NB4 (cell line): Measurements from ENCODE around the gene ZBP1.

Experiments used
- POLR2A ChIP-seq: IDR thresholded peaks from 2 replicates; pipeline ENCODE4 v1.6.1; 2011; ENCODE audit warnings: mild to moderate bottlenecking; ENCODE audit not compliant: insufficient read length; ENCODE audit errors: extremely low read depth
- TF ChIP-seq, protein P1 (sequence below): IDR thresholded peaks from one replicate; pipeline ENCODE4 v1.5.1; 2012; ENCODE audit warnings: low read depth, low read length

DNA sequence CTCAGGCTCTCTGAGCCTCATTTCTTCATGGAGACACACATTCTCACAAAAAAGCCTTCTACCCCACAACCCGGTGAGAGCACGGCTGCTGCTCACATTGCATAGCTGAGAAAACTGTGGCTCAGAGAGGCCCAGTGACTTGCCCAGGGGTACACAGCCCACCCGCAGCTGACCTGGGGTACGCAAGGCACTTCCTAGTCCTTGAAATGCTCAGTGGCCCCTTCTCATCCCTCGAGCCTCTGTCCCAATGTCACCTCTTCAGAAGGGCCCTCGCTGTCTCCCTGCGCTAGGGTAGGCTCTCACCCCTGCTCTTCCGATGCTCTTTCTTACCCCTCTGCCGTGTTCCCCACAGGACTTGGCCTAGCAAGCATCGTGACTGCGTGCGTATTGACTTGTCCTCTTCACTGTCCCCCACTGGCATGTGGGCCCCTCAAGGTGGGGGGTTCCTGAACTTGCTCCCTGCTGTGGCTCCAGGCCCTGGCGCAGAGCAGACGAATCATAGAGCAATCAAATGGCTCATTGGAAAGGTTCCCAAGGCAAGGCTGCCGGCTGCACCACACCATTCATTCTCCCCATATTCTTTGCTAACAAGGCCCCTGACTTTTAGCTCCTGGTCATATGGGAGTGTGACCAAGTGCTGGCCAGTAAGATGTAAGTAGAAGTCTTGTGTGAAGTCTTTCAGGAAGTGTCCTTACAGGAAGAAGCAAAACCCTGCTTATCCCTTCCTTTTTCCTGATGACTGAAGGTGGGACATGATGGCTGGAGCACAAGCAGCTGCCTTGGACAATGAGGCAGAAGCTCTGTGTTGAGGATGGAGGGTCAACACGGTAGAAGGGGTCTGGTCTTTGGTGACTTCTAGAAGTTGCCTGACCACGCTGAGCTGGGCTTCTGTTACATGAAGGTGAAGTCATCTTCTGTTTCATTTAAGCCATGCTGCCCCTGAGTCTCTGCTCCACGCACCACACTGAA is 36.7 kb downstream of the ZBP1 start:
- TF ChIP-seq POLR2A: no peak
- TF ChIP-seq, protein P1, sequence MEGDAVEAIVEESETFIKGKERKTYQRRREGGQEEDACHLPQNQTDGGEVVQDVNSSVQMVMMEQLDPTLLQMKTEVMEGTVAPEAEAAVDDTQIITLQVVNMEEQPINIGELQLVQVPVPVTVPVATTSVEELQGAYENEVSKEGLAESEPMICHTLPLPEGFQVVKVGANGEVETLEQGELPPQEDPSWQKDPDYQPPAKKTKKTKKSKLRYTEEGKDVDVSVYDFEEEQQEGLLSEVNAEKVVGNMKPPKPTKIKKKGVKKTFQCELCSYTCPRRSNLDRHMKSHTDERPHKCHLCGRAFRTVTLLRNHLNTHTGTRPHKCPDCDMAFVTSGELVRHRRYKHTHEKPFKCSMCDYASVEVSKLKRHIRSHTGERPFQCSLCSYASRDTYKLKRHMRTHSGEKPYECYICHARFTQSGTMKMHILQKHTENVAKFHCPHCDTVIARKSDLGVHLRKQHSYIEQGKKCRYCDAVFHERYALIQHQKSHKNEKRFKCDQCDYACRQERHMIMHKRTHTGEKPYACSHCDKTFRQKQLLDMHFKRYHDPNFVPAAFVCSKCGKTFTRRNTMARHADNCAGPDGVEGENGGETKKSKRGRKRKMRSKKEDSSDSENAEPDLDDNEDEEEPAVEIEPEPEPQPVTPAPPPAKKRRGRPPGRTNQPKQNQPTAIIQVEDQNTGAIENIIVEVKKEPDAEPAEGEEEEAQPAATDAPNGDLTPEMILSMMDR: no peak
